Peyer's patch (tissue), 4 donors: Measurements from ENCODE around the gene RAVER1. TPM values are rescaled to one million over a fixed set of nuclear protein-coding genes. Genes with fewer than 3 reads are reported as not detected.

ENCODE experiments used
- DNase-seq, 3 donors: peaks; one replicate each; pipeline ENCODE4 v3.0.0-alpha.2; 2017 to 2019
- H3K27ac ChIP-seq, 4 donors: fragments of 200-600 bp; sonication (generic); one replicate each; pipeline ENCODE4 v1.5.1; 2016 to 2019
- H3K27me3 ChIP-seq, 2 donors: fragments of 200-600 bp; sonication (generic); one replicate each; pipeline ENCODE4 v1.5.1; 2019
- H3K36me3 ChIP-seq, 3 donors: fragments of 200-600 bp; sonication (generic); one replicate each; pipeline ENCODE4 v1.5.1; 2016 to 2019
- H3K4me1 ChIP-seq, 4 donors: fragments of 200-600 bp; sonication (generic); one replicate each; pipeline ENCODE4 v1.5.1; 2016 to 2019
- H3K4me3 ChIP-seq, 4 donors: fragments of 200-600 bp; sonication (generic); 1 replicate in 3 of 4; 2 replicates in 1 of 4; pipeline ENCODE4 v1.5.1; 2016 to 2019; ENCODE audit warnings: mild to moderate bottlenecking in 1 of 4
- H3K9me3 ChIP-seq, 4 donors: fragments of 200-600 bp; sonication (generic); one replicate each; pipeline ENCODE4 v1.5.1; 2016 to 2019; ENCODE audit warnings: mild to moderate bottlenecking in 1 of 4
- CTCF ChIP-seq, 6 experiments: fragments of 450-650 bp in 4 of 6; fragments of 200-600 bp in 2 of 6; sonication (generic) in 1 of 6; IDR thresholded peaks; one replicate each; pipeline ENCODE4 v1.5.1; 2017 to 2019; ENCODE audit warnings: antibody characterized with exemption in 6 of 6, mild to moderate bottlenecking in 3 of 6, moderate library complexity in 1 of 6
- POLR2A ChIP-seq, 2 donors: fragments of 450-650 bp; IDR thresholded peaks; one replicate each; pipeline ENCODE4 v1.5.1; 2017; ENCODE audit warnings: antibody characterized with exemption in 2 of 2, mild to moderate bottlenecking in 2 of 2, moderate library complexity in 2 of 2
- total RNA-seq, 4 donors: library from RNA; depleted of rRNA; stranded (reverse); fragments of >200 nt; gene quantifications; one replicate each; pipeline ENCODE4 v1.1.0, GENCODE V29; 2016

RAVER1 gene
- total RNA-seq, 4 donors from 2014 or later, result 42.1 to 66.5 (median 55.8) TPM

- Histone ChIP-seq H3K27ac (no peak overlapping the region), H3K36me3 (no peaks in the 10 kb centered on the region), H3K4me1 (peaks cover 0 to 49% (median 33%) of the 10 kb centered on the region in 4 donors), H3K9me3 (no peaks in the 10 kb centered on the region), H3K4me3 (peak overlapping the region; percentile 24 to 46 (median 37)), H3K27me3 (peaks cover 0 to 44% of the 10 kb centered on the region in 2 donors)
- DNase-seq, result peak in 1 of 3 donors; percentile 49
- TF ChIP-seq POLR2A (IDR thresholded peaks at IDR 0.05) (no peak), CTCF (IDR thresholded peaks at IDR 0.05) (no peak)
These were observed 37.3 kb downstream of the RAVER1 start for GRCh38 chr19:10295847-10296591.

DNA sequence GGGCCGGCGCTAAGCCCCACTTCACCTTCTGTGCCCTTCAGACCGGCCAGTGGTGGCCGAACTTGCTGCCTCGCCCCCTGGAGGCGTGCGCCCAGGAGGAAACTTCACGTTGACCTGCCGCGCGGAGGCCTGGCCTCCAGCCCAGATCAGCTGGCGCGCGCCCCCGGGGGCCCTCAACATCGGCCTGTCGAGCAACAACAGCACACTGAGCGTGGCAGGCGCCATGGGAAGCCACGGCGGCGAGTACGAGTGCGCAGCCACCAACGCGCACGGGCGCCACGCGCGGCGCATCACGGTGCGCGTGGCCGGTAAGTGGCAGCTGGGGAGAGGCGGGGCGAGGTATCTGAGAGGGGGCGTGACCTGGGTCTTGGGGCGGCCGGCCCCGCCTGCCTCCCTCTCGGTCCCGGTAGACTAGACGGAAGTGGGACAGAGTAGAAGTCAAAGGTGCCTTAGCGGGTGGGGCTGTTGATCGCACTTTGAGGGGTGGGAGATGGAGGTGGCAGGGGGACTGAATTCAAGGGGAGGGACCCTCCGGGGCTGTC, 38.0 kb downstream of the RAVER1 start:
- Histone ChIP-seq H3K4me3 (peak overlapping the region; percentile 24 to 46 (median 37)), H3K27me3 (peaks cover 0 to 48% of the 10 kb centered on the region in 2 donors), H3K9me3 (no peaks in the 10 kb centered on the region), H3K27ac (no peak overlapping the region), H3K4me1 (peaks cover 0 to 55% (median 38%) of the 10 kb centered on the region in 4 donors), H3K36me3 (no peaks in the 10 kb centered on the region)
- peak; percentile 69 to 88 (median 73) for DNase-seq
- TF ChIP-seq CTCF (IDR thresholded peaks at IDR 0.05), result peak in 1 of 6 experiments; percentile 3
- no peak for TF ChIP-seq POLR2A (IDR thresholded peaks at IDR 0.05)

DNA sequence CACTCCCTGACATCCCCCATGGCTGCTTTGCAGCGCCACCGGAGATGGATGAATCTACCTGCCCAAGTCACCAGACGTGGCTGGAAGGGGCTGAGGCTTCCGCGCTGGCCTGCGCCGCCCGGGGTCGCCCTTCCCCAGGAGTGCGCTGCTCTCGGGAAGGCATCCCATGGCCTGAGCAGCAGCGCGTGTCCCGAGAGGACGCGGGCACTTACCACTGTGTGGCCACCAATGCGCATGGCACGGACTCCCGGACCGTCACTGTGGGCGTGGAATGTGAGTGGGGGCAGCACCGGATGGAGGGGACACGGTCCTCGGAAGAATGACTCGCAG, 39.0 kb downstream of the RAVER1 start:
- Histone ChIP-seq H3K36me3 (no peaks in the 10 kb centered on the region), H3K27me3 (peaks cover 0 to 59% of the 10 kb centered on the region in 2 donors), H3K4me3 (no peak overlapping the region), H3K4me1 (peaks cover 0 to 66% (median 49%) of the 10 kb centered on the region in 4 donors), H3K27ac (no peak overlapping the region), H3K9me3 (no peaks in the 10 kb centered on the region)
- no peak for TF ChIP-seq POLR2A (IDR thresholded peaks at IDR 0.05)
- TF ChIP-seq CTCF (IDR thresholded peaks at IDR 0.05), result peak in 3 of 6 experiments; percentile 9 to 11 (median 11)
- peak in 1 of 3 donors; percentile 55 for DNase-seq

GRCh38 chr19:10293637-10294367, 39.5 kb downstream of the RAVER1 start:
- no peak overlapping the region for H3K27ac ChIP-seq
- DNase-seq, result no peak
- H3K9me3 ChIP-seq, result no peaks in the 10 kb centered on the region
- no peak overlapping the region for H3K4me3 ChIP-seq
- TF ChIP-seq POLR2A (IDR thresholded peaks at IDR 0.05) (no peak), CTCF (IDR thresholded peaks at IDR 0.05) (no peak)
- peaks cover 0 to 71% (median 53%) of the 10 kb centered on the region in 4 donors for H3K4me1 ChIP-seq
- H3K36me3 ChIP-seq, result no peaks in the 10 kb centered on the region
- H3K27me3 ChIP-seq, result peaks cover 0 to 62% of the 10 kb centered on the region in 2 donors

- peak overlapping the region in 3 of 4 donors; percentile 36 to 49 (median 37) for H3K4me3 ChIP-seq
- no peaks in the 10 kb centered on the region for H3K36me3 ChIP-seq
- DNase-seq, result peak in 1 of 3 donors; percentile 52
- H3K27me3 ChIP-seq, result peaks cover 0 to 64% of the 10 kb centered on the region in 2 donors
- no peak for TF ChIP-seq POLR2A (IDR thresholded peaks at IDR 0.05)
- no peak for TF ChIP-seq CTCF (IDR thresholded peaks at IDR 0.05)
- H3K9me3 ChIP-seq, result no peaks in the 10 kb centered on the region
- H3K4me1 ChIP-seq, result peaks cover 0 to 79% (median 61%) of the 10 kb centered on the region in 4 donors
- peak overlapping the region in 1 of 4 donors; percentile 12 for H3K27ac ChIP-seq
These were observed 40.3 kb downstream of the RAVER1 start for GRCh38 chr19:10292789-10293636.
